Dermis lymphatic vessel endothelial cell (primary cell): Measurements from ENCODE around the gene CELF1. TPM values are rescaled to one million over a fixed set of nuclear protein-coding genes. Genes with fewer than 3 reads are reported as not detected.

Source experiments
- total RNA-seq: library from RNA; depleted of rRNA; stranded (reverse); fragments of >200 nt; gene quantifications from 2 replicates; pipeline ENCODE4 v1.2.1, GENCODE V29; 2014

The CELF1 gene
- total RNA-seq, result 77.3 and 97.3 TPM in 2 replicates

DNA sequence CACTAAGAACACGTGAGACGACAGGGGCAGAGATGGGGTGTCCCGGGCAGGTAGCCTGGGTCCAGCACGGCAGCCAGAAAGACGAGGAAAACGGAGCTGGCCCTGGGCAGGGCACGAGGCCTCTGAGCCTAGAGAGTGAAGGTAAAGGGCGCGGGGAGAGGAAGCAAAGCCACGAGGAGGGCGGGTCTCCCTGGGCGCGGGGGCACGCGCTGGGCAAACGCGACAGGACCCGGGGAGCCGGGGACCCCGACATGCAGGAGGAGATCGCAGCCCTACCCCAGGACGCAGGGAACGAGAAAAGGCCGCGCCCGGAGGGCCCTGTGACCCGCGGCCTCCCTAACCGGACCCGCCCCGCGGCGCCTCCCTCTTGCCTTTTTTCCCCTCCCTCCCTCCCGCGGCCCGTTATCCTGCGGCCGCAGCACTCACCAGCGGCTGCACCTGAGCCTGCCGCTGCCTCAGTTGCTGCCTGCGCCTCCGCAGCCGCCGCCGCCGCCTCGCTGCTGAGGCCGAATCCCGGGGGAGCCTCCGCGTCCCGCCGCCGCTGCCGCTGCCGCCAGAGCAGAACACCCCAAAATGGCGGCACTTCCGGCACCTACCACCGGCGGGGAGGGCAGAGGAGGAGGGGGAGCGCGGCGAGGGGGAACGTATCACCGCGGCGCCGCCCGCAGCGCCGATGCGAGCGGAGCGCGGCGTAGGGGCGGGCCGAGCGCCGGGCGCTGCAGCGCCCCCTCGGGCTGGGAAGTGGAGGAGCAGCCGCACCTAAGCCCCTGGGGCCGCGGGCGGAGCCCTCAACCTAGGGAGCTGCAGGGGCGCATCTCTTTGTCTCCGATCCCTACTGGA lies at the start of gene CELF1:
TSS of gene CELF1 (minus strand) at position 567 of the 840 bp plus-strand sequence. CDS start 53,609 bp downstream, outside the sequence.

DNA sequence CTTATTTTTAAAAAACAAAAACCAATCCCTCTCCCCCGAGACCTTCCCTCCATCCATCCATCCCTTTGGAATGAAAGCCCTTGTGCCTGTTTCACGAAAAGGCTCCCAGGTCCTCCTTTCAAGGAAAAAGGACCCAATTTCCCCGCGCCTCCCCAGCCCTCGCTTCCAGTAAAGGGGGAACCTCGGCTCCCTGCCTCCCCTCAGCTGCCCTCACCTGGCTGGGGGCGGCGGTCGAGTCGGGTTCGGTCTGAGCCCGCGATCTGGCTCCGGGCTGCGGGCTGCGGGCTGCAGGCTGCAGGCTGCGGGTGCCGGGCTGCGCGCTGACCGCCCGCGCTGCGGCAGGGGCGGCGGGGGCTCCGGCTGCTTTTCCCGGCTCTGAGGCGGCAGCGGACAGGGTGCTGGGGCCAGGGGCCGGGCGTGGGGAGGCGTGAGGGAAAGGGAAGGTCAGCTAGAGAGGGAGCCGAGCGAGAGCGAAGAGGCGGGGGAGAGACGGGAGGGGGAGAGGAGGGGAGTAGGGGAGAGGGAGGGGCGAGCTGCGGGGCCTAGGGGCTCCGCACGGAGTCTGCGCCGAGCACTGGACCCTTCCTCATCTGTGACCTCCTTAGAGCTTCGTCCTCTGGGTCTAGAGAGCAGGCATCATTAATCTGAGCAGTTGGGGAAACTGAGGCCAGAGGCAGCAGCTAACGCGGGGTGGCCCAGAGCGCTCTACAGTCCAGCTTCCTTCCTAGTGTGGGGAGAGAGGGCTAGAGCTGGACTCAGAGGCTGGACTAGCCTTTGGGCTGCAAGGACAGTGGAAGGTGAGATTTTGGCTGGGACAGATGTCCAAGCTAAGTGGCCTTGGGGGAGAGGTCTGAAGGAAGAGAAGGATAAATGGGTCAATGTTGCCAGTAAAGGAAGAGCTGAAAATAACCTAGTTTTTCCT lies 41.3 kb upstream of the CELF1 start, which contains the start of gene C1QTNF4:
TSS of gene C1QTNF4 (minus strand) at position 478 of the 922 bp plus-strand sequence. CDS start 3,601 bp downstream, outside the sequence.

DNA sequence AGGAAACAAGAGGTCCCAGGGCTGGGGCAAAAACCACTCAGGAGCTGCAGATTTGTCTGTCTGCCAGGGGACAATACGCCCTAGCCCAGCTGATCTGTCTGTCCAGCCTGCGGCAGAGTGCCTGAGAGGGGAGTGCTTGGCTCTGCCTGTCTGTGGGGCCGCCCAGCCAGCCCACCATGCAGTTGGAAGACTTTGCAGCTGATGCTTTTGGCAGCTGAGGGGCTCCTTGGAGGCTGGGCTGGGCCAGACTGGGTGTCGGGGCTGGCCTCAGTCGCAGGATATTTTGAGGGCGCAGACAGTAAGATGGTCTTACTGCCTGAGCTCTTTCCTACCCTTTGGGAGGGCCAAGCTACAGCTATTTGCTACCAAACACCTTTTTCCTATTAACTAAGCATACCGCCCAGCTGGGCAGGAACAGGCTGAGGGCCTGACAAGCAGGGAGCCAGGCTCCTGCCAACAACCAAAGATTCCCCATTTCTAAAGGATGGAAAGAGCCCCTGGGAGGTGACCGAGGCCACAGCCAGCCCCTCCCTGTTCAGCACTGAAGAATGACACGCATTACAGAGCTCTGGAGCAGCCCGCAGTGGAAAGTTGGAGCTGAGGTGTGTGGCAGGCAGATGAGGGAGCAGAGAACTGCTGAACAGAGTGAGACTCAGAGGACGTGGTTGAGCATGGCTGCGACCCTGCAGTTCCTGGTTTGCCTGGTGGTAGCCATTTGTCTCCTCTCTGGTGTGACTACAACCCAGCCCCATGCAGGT lies 33.3 kb upstream of the CELF1 start, which contains the start of gene FAM180B:
TSS of gene FAM180B (plus strand) at position 581 of the 758 bp plus-strand sequence. CDS start at position 672, 91 bp downstream.

DNA sequence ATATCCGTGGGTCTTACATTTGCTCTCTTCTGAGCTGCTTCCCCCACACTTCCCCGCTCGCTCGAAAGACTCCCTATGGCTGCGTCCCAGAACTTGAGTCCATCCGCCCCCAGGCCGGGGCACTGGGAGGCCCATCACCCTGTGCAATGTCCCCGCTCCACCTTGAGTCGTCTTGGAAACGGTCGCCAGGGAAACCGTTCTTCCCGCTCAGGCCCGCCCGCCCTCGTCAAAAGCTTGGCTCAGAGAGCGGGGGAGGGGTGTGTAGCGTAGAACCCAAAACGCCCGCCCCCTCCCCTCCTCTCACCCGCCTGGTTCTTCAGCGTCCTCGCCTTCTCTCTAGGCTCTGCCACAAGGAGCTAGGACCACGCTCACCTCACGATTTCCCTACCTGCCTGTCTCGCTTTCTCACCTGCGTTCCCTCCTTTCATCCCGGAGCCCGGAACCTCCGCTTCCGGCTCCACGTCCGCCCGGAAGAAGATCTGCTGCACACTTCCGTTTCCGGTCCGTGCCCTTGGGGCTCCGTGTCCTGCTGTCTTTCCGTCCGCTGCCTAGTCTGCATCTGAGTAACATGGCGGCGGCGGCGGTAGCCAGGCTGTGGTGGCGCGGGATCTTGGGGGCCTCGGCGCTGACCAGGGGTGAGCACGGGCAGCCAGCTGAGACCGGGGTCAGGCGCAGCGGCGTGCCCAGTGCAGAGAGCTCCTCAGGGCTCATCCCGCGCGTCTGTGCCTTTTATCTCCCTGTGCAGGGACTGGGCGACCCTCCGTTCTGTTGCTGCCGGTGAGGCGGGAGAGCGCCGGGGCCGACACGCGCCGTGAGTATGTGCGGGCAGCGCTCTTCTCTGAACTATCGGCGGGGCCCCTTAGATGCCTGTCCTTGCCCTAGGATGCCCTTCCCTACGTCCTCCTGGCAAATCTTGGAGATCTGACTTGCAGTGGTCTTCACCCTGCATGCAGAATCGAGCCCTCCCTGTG lies 25.9 kb upstream of the CELF1 start, which contains the start of the genes KBTBD4 and NDUFS3:
TSS of gene KBTBD4 (minus strand) at position 447 of the 971 bp plus-strand sequence. CDS start at position 428, 19 bp downstream.
TSS of gene NDUFS3 (plus strand) at position 551 of the 971 bp plus-strand sequence. CDS start at position 569, 18 bp downstream.

GRCh38 chr11:47565340-47566148 lies 12.6 kb upstream of the CELF1 start, which contains the start of gene PTPMT1:
Gene PTPMT1 (plus strand): TSS chr11:47565599. CDS start chr11:47565623, 24 bp downstream.

GRCh38 chr11:47448566-47449427 lies 104.1 kb downstream of the CELF1 start, which contains the start of gene RAPSN:
Gene RAPSN (minus strand): TSS chr11:47449136. CDS start chr11:47448964, 172 bp downstream.

DNA sequence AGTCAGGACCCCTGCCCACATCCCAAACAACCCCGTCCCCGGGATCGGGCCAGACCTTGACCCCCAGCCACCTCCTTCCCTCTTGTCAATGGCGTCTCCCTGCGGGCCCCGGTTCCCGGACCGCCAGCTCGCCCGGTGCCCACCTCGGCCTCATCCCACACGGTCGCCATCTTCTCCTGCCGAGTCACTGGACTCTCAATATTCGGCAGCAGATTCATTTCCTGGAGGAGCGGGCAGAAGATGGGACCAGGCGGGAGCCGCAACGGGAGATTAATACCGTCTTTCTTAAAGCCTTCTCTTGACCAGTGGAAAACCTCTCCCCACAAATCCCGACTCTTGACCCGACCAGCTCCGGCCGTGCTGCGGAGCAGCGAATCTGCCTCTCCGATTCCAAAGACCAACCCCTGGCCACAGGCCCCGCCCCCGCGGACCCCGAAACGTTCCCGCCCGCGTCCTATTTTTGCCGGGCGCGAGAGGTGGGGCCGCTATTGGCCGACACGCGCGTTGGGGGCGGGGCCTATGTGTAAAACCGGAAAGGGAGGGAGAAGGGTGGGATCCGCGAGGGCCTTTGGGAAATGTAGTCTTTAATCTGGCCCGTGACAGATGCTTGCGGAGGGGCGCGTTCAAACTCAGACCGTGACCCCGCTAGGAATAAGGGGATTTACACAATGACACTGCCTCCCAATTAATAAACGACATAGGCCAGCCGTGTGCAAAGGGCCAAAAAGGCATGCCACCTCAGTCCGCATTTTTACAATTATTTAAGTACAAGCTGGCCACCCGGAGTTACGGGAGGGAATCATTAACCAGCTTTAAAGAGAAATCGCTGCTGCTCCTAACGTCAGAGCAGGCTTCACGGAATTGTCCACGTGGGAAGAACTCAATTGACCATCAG lies 126.6 kb downstream of the CELF1 start, which contains the start of gene PSMC3:
TSS of gene PSMC3 (minus strand) at position 378 of the 895 bp plus-strand sequence. CDS start at position 218, 160 bp downstream.

Other genes starting within 250 kb of the CELF1 start
- gene MYBPC3, start 200.4 kb downstream of the CELF1 start, total RNA-seq, result not detected in 2 replicates
- gene SPI1, start 174.6 kb downstream of the CELF1 start, total RNA-seq, result 0.17 TPM in 1 of 2 replicates, not detected in the other
- gene SLC39A13, start 144.5 kb downstream of the CELF1 start, total RNA-seq, result 29.1 and 51.0 TPM in 2 replicates
- gene PSMC3, start 126.7 kb downstream of the CELF1 start, total RNA-seq, result 155 and 160 TPM in 2 replicates
- 0.09 and 0.22 TPM in 2 replicates for gene RAPSN, start 104.0 kb downstream of the CELF1 start, total RNA-seq
- 61.6 and 77.4 TPM in 2 replicates for gene PTPMT1, start 12.5 kb upstream of the CELF1 start, total RNA-seq
- gene KBTBD4, start 25.8 kb upstream of the CELF1 start, total RNA-seq, result 34.2 and 37.9 TPM in 2 replicates
- gene NDUFS3, start 25.9 kb upstream of the CELF1 start, total RNA-seq, result 72.7 and 90.9 TPM in 2 replicates
- not detected in 2 replicates for gene FAM180B, start 33.5 kb upstream of the CELF1 start, total RNA-seq
- gene C1QTNF4, start 41.3 kb upstream of the CELF1 start, total RNA-seq, result 0.17 and 0.76 TPM in 2 replicates
- 66.1 and 90.2 TPM in 2 replicates for gene MTCH2, start 89.4 kb upstream of the CELF1 start, total RNA-seq
- 0.09 and 0.11 TPM in 2 replicates for gene AGBL2, start 162.2 kb upstream of the CELF1 start, total RNA-seq
- gene FNBP4, start 214.2 kb upstream of the CELF1 start, total RNA-seq, result 45.4 and 46.4 TPM in 2 replicates